HuH-7.5 (cell line): Measurements from ENCODE around the gene MTHFD1L.

Experiments
- DNase-seq: peaks from one replicate; pipeline ENCODE4 v3.0.0; 2011; ENCODE audit warnings: low spot score

The MTHFD1L gene

DNA sequence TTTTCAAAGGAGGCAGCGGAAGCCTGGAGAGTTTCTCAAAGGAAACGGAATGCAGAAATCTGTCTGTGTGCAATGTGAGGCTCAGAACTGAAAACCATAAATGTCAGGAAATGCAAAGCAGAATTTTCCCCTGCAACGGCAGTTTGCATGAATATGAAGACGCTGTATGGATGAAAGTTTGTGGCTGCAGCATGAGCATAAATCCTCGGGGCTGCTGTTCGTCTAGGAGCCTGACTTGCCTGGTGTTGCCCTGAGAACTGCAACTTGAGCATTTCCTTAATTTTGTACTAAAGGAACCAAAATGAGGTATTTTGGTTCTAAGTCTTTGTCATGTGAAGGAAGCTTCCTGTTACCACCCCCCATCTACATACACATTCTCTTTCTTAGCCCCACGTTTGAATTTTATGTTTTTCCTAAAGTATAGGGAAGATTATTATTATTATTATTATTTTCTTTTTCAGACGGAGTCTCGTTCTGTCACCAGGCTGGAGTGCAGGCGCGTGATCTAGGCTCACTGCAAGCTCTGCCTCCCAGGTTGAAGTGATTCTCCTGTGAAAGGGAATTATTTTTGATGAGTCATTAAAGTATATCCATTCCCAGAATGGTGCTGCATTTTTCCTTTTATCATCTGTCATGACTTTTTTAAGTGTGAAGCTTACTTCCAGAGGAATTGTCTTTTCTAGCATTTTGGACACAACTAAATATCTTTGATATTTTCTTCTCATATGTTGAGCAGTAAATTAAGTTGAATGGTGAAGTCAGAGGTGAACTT, 33.1 kb downstream of the MTHFD1L start:
- no peak for DNase-seq

DNA sequence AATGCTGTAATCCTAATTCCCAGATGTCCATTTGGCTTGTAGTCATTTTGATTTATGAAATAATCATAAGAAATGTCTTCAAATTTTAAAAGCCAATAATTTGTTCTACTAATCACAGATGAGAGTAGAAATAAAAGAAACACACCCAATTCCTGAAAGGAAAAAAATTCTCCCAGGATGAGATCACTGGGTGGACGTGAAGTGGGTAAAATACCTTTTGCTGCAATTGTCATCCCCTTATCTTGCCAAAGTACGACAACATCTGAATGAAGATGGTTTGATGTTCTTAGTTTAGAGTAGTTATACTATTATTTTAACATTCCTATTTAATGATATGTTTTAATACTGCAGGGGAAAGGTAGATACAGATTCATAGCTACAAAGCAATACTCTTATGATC, 33.7 kb downstream of the MTHFD1L start:
- DNase-seq = no peak

DNA sequence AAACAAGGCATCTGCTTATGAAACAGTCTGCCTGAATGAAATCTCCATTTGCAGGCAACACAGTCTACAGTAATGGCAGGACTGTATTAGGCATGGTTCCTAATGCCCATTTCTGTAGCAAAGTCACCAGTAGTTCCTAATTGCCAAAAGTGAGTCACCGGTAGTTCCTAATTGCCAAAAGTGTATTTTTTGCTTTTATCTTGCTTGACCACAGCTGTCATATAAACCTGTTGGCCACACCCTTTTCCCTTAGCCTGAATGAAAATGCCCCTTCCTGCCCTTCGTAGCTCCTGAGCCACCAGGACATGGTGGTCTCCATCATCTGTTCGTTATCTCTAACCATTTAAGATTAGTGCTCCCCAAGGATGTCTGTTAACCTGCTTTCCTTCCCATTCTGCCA, 34.5 kb downstream of the MTHFD1L start:
- DNase-seq = no peak

DNA sequence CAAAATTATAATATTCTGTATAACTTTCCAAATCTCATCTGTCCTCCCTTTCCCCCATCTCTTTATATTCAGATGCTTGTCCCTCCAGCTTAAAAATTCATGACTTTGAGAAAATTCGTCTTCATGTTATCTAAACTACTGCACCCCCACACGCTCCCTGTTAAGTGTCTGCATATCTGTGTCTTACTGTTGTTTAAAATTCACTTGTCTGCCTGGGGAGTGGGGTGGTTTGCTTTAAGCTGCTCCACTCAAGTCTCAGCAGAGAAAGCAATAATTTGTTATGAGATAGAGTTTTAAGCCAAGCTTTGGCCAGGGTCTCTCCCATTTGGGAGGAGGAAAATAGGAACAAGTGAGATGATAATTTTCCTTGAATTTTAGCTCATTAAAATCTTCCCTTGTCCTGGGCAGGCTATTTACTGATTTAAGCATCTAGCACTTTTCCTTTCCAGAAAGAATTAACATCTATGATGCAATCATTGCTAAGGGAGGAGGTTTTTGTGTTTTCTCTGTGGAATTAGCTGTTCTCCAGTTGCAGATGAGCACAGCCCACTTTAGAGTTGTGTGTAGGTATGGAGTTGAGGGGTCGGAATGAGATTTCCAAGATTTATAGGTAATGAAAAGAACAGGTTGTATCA, 36.8 kb downstream of the MTHFD1L start:
- no peak for DNase-seq

DNA sequence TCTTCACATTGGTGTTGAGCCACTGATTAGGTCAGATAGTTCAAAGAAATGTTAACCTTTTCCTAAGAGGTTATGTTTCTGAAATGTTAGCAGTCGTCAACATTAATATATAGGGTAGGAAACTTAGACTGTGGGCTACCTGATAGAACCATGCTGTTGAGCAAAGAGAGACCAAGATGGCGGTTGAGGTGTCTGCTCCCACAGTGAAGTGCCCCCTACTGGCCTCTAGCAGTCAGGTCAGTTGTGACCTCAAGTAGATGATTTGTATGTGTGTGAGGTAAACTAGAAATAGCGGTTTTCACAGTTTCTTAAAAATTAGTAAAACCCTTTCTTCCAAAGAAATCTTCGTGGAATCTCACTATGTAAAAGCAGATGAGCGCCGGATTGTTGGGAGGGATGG, 40.3 kb downstream of the MTHFD1L start:
- no peak for DNase-seq

DNA sequence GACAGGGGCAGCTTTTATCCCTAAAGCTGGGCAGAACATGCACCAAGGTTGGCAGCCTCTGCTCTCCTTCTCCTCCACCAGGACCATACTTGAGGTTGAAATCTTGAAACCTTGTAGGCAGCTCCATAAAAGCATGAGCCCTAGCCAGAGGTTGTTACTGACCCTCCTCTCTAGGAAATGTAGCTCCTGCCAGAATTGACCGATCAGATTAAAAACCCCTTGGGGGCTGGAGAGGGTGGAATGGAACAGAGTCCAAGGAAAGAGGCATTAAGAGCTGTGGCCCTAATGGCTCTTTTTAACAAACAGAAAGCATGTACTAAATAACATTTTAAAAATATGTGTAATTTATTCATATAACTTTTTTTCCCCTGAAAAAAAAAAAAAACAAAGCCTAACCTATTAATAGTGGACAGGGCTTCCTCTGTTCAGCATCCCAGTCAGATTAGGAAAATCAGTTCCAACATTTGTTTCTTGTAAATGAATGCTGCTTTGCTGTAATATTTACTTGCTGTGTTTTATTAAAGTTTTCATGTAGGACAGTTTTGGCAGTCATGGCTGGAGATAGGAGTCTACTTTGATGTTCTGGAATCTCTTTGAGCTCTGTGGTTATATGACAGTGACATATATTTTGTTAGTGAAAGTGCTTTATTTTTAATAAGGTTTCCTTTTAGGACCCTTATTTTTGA, 41.3 kb downstream of the MTHFD1L start:
- DNase-seq = no peak

DNA sequence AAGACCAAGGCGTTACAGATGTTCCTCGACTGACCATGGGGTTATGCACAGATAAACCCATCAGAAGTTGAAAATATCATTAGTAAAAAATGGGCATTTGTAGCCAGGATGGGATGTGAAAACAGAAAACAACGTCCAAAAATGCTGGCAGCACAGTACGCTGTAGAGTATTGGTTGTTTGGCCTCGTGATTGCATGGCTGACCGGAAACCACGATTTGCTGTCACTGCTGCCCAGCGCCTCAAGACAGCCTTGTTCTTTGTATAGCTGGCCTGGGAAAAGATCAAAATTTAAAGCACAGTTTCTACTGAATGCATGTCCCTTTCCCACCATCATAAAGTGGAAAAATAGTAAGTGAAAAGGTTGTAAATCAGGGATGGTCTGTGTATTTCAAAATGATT, 41.9 kb downstream of the MTHFD1L start:
- DNase-seq = no peak

DNA sequence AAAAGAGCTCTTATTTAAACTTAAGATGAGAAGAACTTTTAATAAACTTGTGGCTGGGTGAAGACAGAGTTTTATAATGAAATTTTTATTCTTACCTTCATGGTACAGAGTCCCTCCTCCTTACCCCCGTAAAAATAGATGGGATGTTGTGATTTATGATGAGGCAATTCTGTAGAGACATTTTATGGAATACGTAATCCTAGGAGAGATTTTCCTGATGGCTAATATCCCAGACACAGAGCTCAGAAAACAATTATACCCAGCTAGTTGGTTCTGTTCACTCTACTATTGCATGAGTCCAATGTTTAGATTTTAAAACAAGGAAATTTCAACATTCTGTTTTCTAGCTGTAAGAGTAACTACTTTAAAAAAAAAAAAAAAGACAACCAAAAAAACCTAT, 43.4 kb downstream of the MTHFD1L start:
- DNase-seq = no peak

DNA sequence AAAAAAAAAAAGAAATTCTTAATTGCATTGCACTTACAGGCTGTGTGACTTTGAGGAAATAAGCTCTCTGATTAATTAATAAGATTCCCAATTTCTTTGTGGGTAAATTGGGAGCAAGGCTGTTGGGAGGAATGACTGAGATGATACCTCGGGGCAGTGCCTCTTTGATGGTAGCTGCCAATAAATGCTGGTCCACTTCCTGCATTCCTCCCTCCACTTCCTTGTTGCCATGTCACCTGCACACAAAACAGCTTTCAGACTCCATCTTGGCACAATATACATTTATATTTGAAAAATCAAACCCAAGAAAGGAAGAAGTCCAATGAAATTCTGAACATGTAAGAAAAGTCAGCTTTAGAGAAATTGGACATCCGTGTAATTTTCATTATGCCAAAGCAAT, 45.1 kb downstream of the MTHFD1L start:
- no peak for DNase-seq

DNA sequence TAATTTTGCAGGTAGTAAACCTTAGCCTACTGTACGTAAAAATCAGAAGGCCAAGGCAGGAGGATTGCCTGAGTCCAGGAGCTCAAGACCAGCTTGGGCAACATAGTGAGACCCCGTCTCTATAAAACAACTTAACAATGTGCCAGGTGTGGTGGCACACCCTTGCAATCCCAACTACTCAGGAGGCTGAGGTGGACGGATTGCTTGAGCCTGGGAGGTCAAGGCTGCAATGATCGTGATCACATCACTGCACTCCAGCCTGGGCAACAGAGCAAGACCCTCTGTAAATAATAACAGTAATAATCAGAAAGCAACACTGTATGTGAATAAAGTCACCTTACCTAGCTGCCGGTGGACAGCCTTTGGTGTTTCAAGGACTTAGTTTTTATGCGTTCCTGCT, 48.9 kb downstream of the MTHFD1L start:
- DNase-seq = no peak

DNA sequence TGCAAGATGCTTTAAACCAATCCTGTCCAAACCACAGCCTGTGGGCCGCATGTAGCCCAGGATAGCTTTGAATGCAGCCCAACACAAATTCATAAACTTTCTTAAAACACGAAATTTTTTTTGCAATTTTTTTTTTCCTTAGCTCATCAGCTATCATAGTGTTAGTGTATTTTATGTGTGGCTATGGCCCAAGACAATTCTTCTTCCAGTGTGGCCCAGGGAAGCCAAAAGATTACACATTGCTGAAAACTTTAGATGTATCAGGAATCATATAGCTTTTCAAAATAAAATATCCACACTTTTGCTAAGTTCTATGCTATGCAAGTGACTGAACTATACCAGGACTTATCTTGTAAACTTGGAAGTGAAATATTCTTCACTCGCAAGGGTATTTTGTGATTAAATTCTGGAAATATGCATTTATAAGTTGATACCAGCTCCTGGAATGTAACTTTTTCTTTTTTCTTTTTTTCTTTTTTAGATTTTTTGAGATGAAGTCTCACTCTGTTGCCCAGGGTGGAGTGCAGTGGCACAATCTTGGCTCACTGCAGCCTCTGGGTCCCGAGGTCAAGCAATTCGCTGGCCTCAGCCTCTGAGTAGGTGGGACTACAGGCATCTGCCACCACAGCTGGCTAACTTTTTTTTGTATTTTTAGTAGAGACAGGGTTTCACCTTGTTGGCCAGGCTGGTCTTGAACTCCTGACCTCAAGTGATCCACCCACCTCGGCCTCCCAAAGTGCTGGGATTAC, 49.8 kb downstream of the MTHFD1L start:
- no peak for DNase-seq

DNA sequence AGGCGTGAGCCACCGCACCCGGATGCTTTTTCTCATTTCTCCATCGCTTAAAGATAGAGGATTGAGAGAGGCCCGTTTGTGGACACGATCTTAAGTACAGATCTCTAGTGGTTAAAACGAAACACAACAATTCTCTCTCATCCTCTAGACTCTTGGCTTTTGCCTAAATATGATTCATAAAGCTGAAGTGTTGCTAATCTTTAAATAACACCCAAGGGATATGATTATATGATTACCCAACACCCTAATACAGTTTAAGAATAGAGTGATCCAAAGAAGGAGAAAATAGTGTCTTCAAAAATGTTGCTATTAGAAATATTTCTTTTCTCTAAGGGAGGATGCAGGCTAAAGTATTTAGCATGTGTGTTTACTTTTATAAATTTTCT, 50.4 kb downstream of the MTHFD1L start:
- DNase-seq = no peak

DNA sequence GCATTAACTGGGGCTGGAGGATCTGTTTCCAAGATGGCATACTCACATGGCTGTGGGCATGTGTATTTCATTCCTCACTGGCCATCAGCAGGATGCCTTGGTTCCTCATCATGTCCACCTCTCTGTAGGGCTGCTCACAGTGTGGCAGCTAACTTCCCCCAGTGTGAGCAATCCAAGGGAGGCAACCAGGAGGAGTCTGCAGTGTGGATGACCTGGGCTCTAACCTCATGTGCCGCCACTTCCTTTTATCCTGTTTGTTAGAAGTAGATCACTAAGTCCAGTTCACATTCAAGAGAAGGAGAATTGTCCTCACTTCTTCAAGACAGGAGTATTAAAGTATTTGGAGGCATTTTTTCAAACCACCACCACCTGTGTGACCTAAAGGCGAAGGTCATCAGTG, 54.4 kb downstream of the MTHFD1L start:
- no peak for DNase-seq

DNA sequence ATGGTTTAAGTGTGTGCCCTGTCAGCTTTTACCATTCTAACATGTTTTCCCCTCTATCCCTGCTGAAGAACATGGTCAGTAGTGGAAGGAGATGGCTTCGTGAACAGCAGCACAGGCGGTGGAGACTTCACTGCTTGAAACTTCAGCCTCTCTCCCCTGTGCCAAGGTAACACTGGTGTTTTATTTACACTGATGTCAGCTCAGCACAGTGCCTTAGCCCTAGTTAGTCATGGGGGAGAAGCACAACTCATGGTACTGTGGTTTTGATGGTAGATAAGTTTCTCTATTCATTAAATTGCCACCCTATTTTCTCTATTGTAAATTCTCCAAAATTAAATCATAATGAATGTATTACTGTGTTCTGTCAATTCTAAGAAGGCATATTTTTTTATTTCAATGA, 56.6 kb downstream of the MTHFD1L start:
- no peak for DNase-seq

DNA sequence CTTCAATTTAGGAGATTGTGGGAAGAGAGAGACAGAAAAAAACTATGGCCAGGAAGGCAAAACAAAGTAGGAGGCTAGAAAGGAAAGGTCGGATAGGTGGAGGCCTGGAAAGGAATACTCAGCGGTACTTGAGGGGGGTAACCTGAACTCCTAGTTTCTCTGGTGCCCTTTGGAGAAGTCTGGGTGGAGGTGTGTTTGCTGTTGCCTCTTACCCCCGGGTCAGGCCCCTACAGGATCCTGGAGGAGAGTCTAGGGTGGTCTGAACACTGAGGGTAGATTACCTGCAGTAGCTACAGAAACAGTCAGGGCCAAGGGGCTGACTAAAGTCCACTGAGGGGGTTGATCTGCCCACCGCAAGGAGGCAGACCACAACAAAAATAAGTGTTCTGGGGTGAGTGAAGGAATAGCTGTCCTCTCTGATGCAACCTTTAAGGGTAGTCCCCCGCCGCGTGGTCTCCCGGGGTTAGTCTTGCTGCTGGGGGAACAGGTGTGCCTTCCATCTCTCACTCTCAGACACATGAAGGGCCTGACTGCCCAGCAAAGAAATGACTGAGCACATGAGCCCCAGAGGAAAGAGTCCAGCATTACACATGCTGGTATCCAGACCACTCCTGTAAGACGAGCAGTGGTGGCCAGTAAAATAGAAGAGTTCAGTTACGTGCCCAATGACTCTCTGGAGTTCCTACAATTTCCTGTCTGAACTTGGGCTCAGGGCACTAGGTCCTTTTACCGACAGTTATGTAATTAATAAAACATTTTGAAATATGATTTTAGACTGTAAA, 59.5 kb downstream of the MTHFD1L start:
- DNase-seq = no peak

DNA sequence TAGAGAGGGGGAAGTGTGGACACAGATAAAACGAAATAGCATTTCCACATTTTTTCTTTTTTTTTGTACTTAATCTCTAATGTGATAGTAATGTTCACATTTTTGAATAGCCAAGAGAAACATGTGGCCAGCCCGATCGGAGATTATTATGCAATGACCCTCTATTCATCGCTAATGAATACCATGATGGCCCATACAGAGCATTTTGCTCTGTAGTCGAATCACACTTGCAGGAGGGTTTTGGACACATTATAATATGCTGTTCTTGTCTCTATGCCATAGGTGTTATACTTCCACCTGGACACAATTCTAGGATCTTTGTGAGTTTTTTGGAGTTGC, 60.1 kb downstream of the MTHFD1L start:
- DNase-seq = no peak

DNA sequence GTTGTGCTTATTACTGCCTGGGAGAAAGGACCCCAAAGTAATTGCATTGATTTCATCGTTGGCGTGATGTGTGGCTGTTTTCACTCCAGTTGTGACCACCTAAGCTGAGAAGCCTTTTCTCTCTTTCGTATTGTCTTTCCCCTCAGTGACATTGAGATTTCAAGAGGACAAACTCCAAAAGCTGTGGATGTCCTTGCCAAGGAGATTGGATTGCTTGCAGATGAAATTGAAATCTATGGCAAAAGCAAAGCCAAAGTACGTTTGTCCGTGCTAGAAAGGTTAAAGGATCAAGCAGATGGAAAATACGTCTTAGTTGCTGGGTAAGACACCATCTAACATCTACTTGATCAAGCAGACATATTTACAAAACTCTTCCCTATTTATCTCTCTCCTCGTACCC, 60.5 kb downstream of the MTHFD1L start:
- DNase-seq = no peak

DNA sequence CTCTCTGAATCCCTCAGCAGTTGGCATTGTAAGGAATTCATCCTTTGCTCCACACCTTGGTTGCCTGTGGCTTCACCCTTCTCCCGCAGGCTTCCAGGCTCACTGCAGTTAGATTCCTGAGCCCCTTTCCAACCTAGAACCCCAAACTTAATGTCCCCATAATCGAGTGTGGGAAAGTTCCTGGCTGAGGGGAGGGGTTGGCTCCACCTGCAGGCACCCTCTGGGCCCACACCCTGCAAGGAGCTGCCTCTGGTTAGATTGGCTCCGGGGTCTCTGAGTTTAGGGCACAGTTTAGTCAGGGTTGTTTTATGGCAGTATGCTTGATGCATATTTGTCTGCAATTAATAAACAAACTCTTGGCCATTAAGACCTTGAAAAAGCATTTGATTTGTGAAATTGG, 63.4 kb downstream of the MTHFD1L start:
- no peak for DNase-seq

DNA sequence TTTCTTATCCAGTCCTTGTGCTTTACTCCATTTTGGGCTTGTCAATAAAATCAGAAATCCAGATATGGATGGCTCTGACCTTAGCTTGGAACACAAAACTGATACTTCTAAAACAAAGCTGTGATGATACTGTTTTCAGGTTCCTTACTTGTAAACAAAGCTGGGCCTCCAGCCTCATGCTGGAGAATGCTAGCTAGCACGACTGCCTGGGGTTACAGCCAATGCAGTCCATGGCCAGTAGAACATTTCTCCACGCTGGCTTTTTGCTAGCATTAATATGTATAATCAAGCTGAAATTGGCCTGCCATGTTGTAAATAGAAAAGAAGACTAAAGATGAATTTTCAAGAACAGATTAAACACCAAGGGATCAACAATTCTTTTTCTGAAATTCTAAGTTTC, 63.9 kb downstream of the MTHFD1L start:
- DNase-seq = no peak

DNA sequence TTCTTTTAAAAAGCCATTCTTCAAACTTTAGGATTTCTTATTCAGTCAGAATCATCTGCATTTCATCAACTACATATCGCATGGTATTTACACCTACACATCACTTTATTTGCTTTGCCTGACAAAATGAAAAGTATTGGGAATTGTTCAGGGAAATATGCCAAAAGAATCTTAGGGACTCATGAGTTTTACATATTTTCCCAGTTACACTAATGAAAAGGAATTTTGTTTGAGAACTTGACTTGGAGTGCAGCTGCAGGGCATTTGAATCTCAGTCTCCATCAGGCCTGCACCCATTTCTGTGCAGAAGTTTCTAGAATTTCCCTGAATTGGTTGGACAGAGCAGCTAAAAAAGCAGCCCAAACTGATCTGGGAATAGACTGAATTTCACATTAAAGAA, 65.3 kb downstream of the MTHFD1L start:
- DNase-seq = no peak

DNA sequence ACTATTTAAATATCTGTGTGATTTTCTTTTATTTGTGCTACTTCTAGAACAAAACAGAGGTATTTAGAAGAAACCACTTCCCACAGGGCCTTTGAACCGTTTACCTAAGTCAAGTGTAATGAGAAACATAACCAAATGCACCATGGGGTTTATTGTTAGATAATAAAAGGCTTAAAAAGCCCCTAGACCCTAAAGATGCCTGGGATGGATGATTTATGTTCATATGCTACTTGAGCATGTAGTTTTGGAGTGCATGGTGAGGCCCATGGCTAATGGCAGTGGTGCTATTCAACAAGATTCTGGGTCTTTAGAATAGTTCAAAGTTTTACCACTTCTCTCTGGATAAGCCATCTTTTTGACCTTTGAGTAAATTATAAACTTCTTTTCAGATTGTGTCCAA, 65.9 kb downstream of the MTHFD1L start:
- DNase-seq = no peak

DNA sequence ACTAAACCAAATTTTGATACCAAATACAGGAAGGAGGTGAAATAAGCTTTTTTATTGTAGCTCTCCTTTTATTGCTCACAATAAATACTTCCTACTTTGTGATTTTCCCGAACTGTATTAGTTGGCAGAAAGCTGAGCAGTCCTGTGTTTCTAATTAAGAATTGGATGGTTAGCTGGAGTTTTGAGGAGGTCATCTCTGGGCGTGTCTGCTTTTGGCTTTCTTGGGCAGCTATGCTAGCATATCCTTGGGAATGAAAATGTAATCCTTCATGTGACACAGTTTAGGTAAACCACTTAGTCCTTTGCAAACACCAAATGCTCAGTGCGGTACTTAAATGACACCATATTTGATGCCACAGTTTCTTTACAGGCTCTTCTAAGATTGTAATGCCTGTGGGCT, 67.5 kb downstream of the MTHFD1L start:
- no peak for DNase-seq
